HepG2 (cell line): ENCODE data around the gene LLGL2. TPM values are rescaled to one million over a fixed set of nuclear protein-coding genes. Genes with fewer than 3 reads are reported as not detected.

Experiments
- CREM ChIP-seq, 2 experiments: sonication (generic) in 1 of 2; formaldehyde crosslinking in 1 of 2; IDR thresholded peaks; 2 replicates each; pipeline versions ENCODE4 v1.4.0 to v1.6.1; 2016 to 2020; ENCODE audit warnings: antibody characterized with exemption in 1 of 2, mild to moderate bottlenecking in 1 of 2, missing genetic modification reagents in 1 of 2
- GFI1 ChIP-seq: sonication (generic); formaldehyde crosslinking; IDR thresholded peaks from 2 replicates; pipeline ENCODE4 v1.5.0; 2020; ENCODE audit warnings: missing genetic modification reagents, mild to moderate bottlenecking, borderline replicate concordance
- RARA ChIP-seq: IDR thresholded peaks from 2 replicates; pipeline ENCODE4 v1.6.1; 2016; ENCODE audit warnings: missing genetic modification reagents, missing compliant biosample characterization
- SYNCRIP ChIP-seq: fragments of 200-400 bp; formaldehyde crosslinking; IDR thresholded peaks from 2 replicates; pipeline ENCODE4 v1.6.1; 2018; ENCODE audit warnings: mild to moderate bottlenecking, low read depth, low read length; ENCODE audit not compliant: insufficient read depth
- ZSCAN20 ChIP-seq: sonication (generic); formaldehyde crosslinking; IDR thresholded peaks from 2 replicates; pipeline ENCODE4 v1.4.0; 2020; ENCODE audit warnings: missing genetic modification reagents, mild to moderate bottlenecking, borderline replicate concordance
- ZSCAN9 ChIP-seq: IDR thresholded peaks from 2 replicates; pipeline ENCODE4 v1.6.1; 2016; ENCODE audit warnings: borderline replicate concordance
- polyA plus RNA-seq, 8 experiments: library from polyadenylated mRNA; depleted of rRNA in 3 of 8; stranded (reverse) in 7 of 8; unstranded in 1 of 8; fragments of >200 nt; fragmentation: Illumina TruSeq in 4 of 8; extraction: Trizol in 4 of 8; gene quantifications; 2 replicates each; pipeline versions ENCODE4 v1.2.1 to v1.2.3, GENCODE V29; 2011 to 2016; ENCODE audit warnings: low read depth in 4 of 8, missing spikeins in 1 of 8, mixed read lengths in 1 of 8; ENCODE audit not compliant: insufficient read depth in 1 of 8
- total RNA-seq, 5 experiments: library from RNA; depleted of rRNA; stranded (reverse); fragments of >200 nt; fragmentation: Illumina TruSeq; extraction: Trizol; gene quantifications; 2 replicates each; pipeline ENCODE4 v1.2.3, GENCODE V29; 2016; ENCODE audit warnings: low read depth in 1 of 5
- TF ChIP-seq, protein P1 (sequence below), 2 experiments: IDR thresholded peaks; 2 replicates each; pipeline ENCODE4 v1.6.1; 2011 to 2012; ENCODE audit warnings: low read length in 2 of 2, borderline replicate concordance in 1 of 2, low read depth in 1 of 2, mild to moderate bottlenecking in 1 of 2, moderate library complexity in 1 of 2
- TF ChIP-seq, protein P2 (sequence below): sonication (generic); formaldehyde crosslinking; IDR thresholded peaks from 2 replicates; pipeline ENCODE4 v1.4.0; 2020; ENCODE audit warnings: mild to moderate bottlenecking, missing genetic modification reagents
- TF ChIP-seq, protein P3 (sequence below): IDR thresholded peaks from 2 replicates; pipeline ENCODE4 v1.6.1; 2016; ENCODE audit warnings: mild to moderate bottlenecking
- TF ChIP-seq, protein P4 (sequence below): sonication (generic); formaldehyde crosslinking; IDR thresholded peaks from 2 replicates; pipeline ENCODE4 v1.5.1; 2020; ENCODE audit warnings: missing genetic modification reagents, mild to moderate bottlenecking, borderline replicate concordance

Gene LLGL2
- total and polyA plus RNA-seq, 2 of the 13 experiments (the other 11 are each of a cell fraction or from before 2014, with no cell fraction given) = 83.0 to 86.7 TPM

DNA sequence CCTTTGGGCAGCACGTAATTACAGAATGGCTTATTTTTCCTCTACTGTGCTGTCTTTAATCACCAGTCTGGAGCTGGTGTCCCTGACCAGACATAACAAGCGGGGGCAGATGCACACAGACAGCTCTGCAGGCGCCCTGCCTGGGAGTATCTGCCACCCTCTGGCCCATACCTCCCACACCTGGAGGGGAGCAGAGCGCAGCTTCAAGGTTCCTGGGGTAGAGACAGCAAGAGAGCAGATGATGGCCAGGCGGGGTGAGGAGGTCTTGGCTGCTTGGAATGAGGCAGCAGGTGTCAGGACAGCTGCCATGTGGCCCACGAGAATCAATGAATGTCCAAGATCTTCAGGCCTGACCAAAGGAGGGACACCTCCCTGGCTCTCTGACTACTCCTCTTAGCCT, 45.2 kb upstream of the LLGL2 start (continued):
- TF ChIP-seq, protein P1, sequence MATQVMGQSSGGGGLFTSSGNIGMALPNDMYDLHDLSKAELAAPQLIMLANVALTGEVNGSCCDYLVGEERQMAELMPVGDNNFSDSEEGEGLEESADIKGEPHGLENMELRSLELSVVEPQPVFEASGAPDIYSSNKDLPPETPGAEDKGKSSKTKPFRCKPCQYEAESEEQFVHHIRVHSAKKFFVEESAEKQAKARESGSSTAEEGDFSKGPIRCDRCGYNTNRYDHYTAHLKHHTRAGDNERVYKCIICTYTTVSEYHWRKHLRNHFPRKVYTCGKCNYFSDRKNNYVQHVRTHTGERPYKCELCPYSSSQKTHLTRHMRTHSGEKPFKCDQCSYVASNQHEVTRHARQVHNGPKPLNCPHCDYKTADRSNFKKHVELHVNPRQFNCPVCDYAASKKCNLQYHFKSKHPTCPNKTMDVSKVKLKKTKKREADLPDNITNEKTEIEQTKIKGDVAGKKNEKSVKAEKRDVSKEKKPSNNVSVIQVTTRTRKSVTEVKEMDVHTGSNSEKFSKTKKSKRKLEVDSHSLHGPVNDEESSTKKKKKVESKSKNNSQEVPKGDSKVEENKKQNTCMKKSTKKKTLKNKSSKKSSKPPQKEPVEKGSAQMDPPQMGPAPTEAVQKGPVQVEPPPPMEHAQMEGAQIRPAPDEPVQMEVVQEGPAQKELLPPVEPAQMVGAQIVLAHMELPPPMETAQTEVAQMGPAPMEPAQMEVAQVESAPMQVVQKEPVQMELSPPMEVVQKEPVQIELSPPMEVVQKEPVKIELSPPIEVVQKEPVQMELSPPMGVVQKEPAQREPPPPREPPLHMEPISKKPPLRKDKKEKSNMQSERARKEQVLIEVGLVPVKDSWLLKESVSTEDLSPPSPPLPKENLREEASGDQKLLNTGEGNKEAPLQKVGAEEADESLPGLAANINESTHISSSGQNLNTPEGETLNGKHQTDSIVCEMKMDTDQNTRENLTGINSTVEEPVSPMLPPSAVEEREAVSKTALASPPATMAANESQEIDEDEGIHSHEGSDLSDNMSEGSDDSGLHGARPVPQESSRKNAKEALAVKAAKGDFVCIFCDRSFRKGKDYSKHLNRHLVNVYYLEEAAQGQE (IDR thresholded peaks at IDR 0.05; ENCODE audit: borderline replicate concordance in 1 of 2, low read depth in 1 of 2, low read length in 2 of 2) = no peak
- TF ChIP-seq, protein P2, sequence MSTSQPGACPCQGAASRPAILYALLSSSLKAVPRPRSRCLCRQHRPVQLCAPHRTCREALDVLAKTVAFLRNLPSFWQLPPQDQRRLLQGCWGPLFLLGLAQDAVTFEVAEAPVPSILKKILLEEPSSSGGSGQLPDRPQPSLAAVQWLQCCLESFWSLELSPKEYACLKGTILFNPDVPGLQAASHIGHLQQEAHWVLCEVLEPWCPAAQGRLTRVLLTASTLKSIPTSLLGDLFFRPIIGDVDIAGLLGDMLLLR (CRISPR knock-in tag) = no peak
- TF ChIP-seq ZSCAN9 (CRISPR knock-in tag) (no peak), GFI1 (CRISPR knock-in tag) (no peak), ZSCAN20 (no peak), SYNCRIP (no peak), RARA (no peak), CREM (IDR thresholded peaks at IDR 0.05) (no peak), CREM (CRISPR knock-in tag; IDR thresholded peaks at IDR 0.05) (no peak)
- TF ChIP-seq, protein P3, sequence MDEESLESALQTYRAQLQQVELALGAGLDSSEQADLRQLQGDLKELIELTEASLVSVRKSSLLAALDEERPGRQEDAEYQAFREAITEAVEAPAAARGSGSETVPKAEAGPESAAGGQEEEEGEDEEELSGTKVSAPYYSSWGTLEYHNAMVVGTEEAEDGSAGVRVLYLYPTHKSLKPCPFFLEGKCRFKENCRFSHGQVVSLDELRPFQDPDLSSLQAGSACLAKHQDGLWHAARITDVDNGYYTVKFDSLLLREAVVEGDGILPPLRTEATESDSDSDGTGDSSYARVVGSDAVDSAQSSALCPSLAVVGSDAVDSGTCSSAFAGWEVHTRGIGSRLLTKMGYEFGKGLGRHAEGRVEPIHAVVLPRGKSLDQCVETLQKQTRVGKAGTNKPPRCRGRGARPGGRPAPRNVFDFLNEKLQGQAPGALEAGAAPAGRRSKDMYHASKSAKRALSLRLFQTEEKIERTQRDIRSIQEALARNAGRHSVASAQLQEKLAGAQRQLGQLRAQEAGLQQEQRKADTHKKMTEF (CRISPR knock-in tag) = no peak
- TF ChIP-seq, protein P4, sequence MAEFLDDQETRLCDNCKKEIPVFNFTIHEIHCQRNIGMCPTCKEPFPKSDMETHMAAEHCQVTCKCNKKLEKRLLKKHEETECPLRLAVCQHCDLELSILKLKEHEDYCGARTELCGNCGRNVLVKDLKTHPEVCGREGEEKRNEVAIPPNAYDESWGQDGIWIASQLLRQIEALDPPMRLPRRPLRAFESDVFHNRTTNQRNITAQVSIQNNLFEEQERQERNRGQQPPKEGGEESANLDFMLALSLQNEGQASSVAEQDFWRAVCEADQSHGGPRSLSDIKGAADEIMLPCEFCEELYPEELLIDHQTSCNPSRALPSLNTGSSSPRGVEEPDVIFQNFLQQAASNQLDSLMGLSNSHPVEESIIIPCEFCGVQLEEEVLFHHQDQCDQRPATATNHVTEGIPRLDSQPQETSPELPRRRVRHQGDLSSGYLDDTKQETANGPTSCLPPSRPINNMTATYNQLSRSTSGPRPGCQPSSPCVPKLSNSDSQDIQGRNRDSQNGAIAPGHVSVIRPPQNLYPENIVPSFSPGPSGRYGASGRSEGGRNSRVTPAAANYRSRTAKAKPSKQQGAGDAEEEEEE (CRISPR knock-in tag) = no peak
